ENCODE measurements around the gene AGPS. TPM values are rescaled to one million over a fixed set of nuclear protein-coding genes. Genes with fewer than 3 reads are reported as not detected.
"Not testable (repeated sequence)": the region's sequence is repeated elsewhere in the genome, so short reads cannot be mapped to it uniquely, and the experiment has no call there.

AGPS gene
- total RNA-seq, 1 donor from 2014 or later, result 44.8 TPM

- intact Hi-C loops (cut with DNase I), result no loop called here
- Histone ChIP-seq H3K9me3 (no peaks in the 10 kb centered on the region), H3K4me3 (no peak overlapping the region), H3K27me3 (no peaks in the 10 kb centered on the region), H3K4me1 (peaks cover 15% of the 10 kb centered on the region), H3K27ac (no peak overlapping the region), H3K36me3 (no peaks in the 10 kb centered on the region)
- ATAC-seq (no peak), DNase-seq (no peak)
- no peak for TF ChIP-seq CTCF (IDR thresholded peaks at IDR 0.05)
Observed at GRCh38 chr2:177355874-177356273, 36.7 kb upstream of the AGPS start.

- ATAC-seq (no peak), DNase-seq (no peak)
- Histone ChIP-seq H3K27ac (no peak overlapping the region), H3K4me3 (no peak overlapping the region), H3K36me3 (no peaks in the 10 kb centered on the region), H3K4me1 (no peaks in the 10 kb centered on the region), H3K27me3 (no peaks in the 10 kb centered on the region), H3K9me3 (no peaks in the 10 kb centered on the region)
- intact Hi-C loops (cut with DNase I), result no loop called here
- no peak for TF ChIP-seq CTCF (IDR thresholded peaks at IDR 0.05)
Observed at GRCh38 chr2:177359836-177360595, 32.6 kb upstream of the AGPS start.

- no peak for DNase-seq
- Histone ChIP-seq H3K9me3 (no peaks in the 10 kb centered on the region), H3K27me3 (no peaks in the 10 kb centered on the region), H3K36me3 (no peaks in the 10 kb centered on the region), H3K27ac (no peak overlapping the region), H3K4me1 (no peaks in the 10 kb centered on the region), H3K4me3 (no peak overlapping the region)
- intact Hi-C loops (cut with DNase I), result no loop called here
- ATAC-seq, result no peak
- no peak for TF ChIP-seq CTCF (IDR thresholded peaks at IDR 0.05)
Observed at GRCh38 chr2:177362499-177362898, 30.1 kb upstream of the AGPS start.

GRCh38 chr2:177363332-177363731 is 29.2 kb upstream of the AGPS start:
- H3K36me3 ChIP-seq, result no peaks in the 10 kb centered on the region
- no peaks in the 10 kb centered on the region for H3K4me1 ChIP-seq
- no peak for TF ChIP-seq CTCF (IDR thresholded peaks at IDR 0.05)
- intact Hi-C loops (cut with DNase I), result no loop called here
- no peak overlapping the region for H3K4me3 ChIP-seq
- ATAC-seq (peak; percentile 21), DNase-seq (no peak)
- no peaks in the 10 kb centered on the region for H3K27me3 ChIP-seq
- no peaks in the 10 kb centered on the region for H3K9me3 ChIP-seq
- H3K27ac ChIP-seq, result no peak overlapping the region

GRCh38 chr2:177365764-177366163 is 26.8 kb upstream of the AGPS start:
- H3K36me3 ChIP-seq; intact Hi-C loops (cut with DNase I); H3K9me3 ChIP-seq; ATAC-seq; H3K4me3 ChIP-seq; H3K27me3 ChIP-seq; H3K27ac ChIP-seq; H3K4me1 ChIP-seq; DNase-seq: not testable (repeated sequence)

- H3K4me3 ChIP-seq; H3K4me1 ChIP-seq; H3K36me3 ChIP-seq; ATAC-seq; intact Hi-C loops (cut with DNase I); H3K27me3 ChIP-seq; DNase-seq; H3K27ac ChIP-seq; H3K9me3 ChIP-seq: not testable (repeated sequence)
Observed at GRCh38 chr2:177368023-177368422, 24.6 kb upstream of the AGPS start.

- TF ChIP-seq CTCF (IDR thresholded peaks at IDR 0.05), result no peak
- Histone ChIP-seq H3K27ac (no peak overlapping the region), H3K4me3 (no peak overlapping the region), H3K4me1 (no peaks in the 10 kb centered on the region), H3K36me3 (no peaks in the 10 kb centered on the region), H3K27me3 (no peaks in the 10 kb centered on the region), H3K9me3 (no peaks in the 10 kb centered on the region)
- ATAC-seq (no peak), DNase-seq (no peak)
- intact Hi-C loops (cut with DNase I), result no loop called here
Observed at GRCh38 chr2:177379354-177379753, 13.2 kb upstream of the AGPS start.

Measured in upper lobe of right lung (tissue), 1 donor.